Thymus (tissue), 11 donors: Measurements from ENCODE around the gene KANSL3. TPM values are rescaled to one million over a fixed set of nuclear protein-coding genes. Genes with fewer than 3 reads are reported as not detected.

ENCODE experiments used
- DNase-seq, 9 donors: peaks; one replicate each; pipeline ENCODE4 v3.0.0-alpha.2; 2013; ENCODE audit warnings: low spot score in 9 of 9, low read depth in 6 of 9, missing footprints in 1 of 9
- H3K27ac ChIP-seq, 2 donors: one replicate each; pipeline ENCODE4 v1.5.1; 2013; ENCODE audit warnings: control low read depth in 1 of 2, low read depth in 1 of 2, low read length in 1 of 2, mild to moderate bottlenecking in 1 of 2, moderate library complexity in 1 of 2
- H3K27me3 ChIP-seq, 2 donors: one replicate each; pipeline ENCODE4 v1.5.1; 2013; ENCODE audit warnings: low read length in 1 of 2; ENCODE audit not compliant: control insufficient read depth in 2 of 2, insufficient read depth in 1 of 2
- H3K36me3 ChIP-seq, 2 donors: one replicate each; pipeline ENCODE4 v1.5.1; 2013; ENCODE audit warnings: low read length in 1 of 2, mild to moderate bottlenecking in 1 of 2, moderate library complexity in 1 of 2; ENCODE audit not compliant: control insufficient read depth in 2 of 2, insufficient read depth in 2 of 2
- H3K4me1 ChIP-seq, 2 donors: one replicate each; pipeline ENCODE4 v1.5.1; 2013; ENCODE audit warnings: low read length in 2 of 2; ENCODE audit not compliant: control insufficient read depth in 2 of 2, insufficient read depth in 2 of 2
- H3K4me3 ChIP-seq, 2 donors: one replicate each; pipeline ENCODE4 v1.5.1; 2013; ENCODE audit warnings: low read length in 2 of 2, control low read depth in 1 of 2, mild to moderate bottlenecking in 1 of 2
- H3K9me3 ChIP-seq, 2 donors: one replicate each; pipeline ENCODE4 v1.5.1; 2013; ENCODE audit warnings: low read length in 1 of 2, mild to moderate bottlenecking in 1 of 2; ENCODE audit not compliant: control insufficient read depth in 2 of 2, insufficient read depth in 1 of 2
- WGBS: extraction: QIAGEN DNeasy Blood & Tissue Kit; methylation state at CpG from one replicate; pipeline ENCODE4 v1.1.7; 2013; 5-methylcytosine and 5-hydroxymethylcytosine counted together
- polyA plus RNA-seq: library from polyadenylated mRNA; stranded (reverse); fragments of 200-250 nt; gene quantifications from one replicate; pipeline ENCODE4 v1.2.3, GENCODE V29; 2013
- total RNA-seq: library from RNA; stranded (reverse); fragments of 120-200 nt; gene quantifications from one replicate; pipeline ENCODE4 v1.2.4, GENCODE V29; 2013
- donor health status: healthy.

The KANSL3 gene
- total and polyA plus RNA-seq, 2 donors: 21.2 to 27.2 TPM

GRCh38 chr2:96553176-96553956 lies 84.7 kb downstream of the KANSL3 start:
- WGBS: 96% methylated on average over 16 of the region's 16 CpGs
- DNase-seq: no peak
- no peak overlapping the region for H3K27ac ChIP-seq

GRCh38 chr2:96552315-96553175 lies 85.6 kb downstream of the KANSL3 start:
- no peak for DNase-seq
- WGBS: 96% methylated on average over 18 of the region's 18 CpGs
- Histone ChIP-seq H3K27ac (no peak overlapping the region), H3K9me3 (no peaks in the 10 kb centered on the region), H3K4me1 (peaks cover 0 to 7% of the 10 kb centered on the region in 2 donors), H3K36me3 (peaks cover 41 to 49% of the 10 kb centered on the region in 2 donors), H3K27me3 (no peaks in the 10 kb centered on the region), H3K4me3 (no peak overlapping the region)

More at GRCh38 chr2:96553176-96553956, 84.7 kb downstream of the KANSL3 start:
- Histone ChIP-seq H3K4me3 (no peak overlapping the region), H3K36me3 (peaks cover 36 to 49% of the 10 kb centered on the region in 2 donors), H3K27me3 (no peaks in the 10 kb centered on the region), H3K9me3 (no peaks in the 10 kb centered on the region), H3K4me1 (peaks cover 0 to 7% of the 10 kb centered on the region in 2 donors)

- WGBS: 98% methylated on average over 25 of the region's 25 CpGs
- Histone ChIP-seq H3K36me3 (peaks cover 47 to 56% of the 10 kb centered on the region in 2 donors), H3K27ac (no peak overlapping the region), H3K27me3 (no peaks in the 10 kb centered on the region), H3K4me3 (no peak overlapping the region), H3K4me1 (peaks cover 0 to 9% of the 10 kb centered on the region in 2 donors), H3K9me3 (no peaks in the 10 kb centered on the region)
- no peak for DNase-seq
Measured at GRCh38 chr2:96551605-96552314, 86.4 kb downstream of the KANSL3 start.

GRCh38 chr2:96550787-96551604 lies 87.1 kb downstream of the KANSL3 start:
- no peak overlapping the region for H3K4me3 ChIP-seq
- peaks cover 47 to 56% of the 10 kb centered on the region in 2 donors for H3K36me3 ChIP-seq
- no peak overlapping the region for H3K27ac ChIP-seq
- no peaks in the 10 kb centered on the region for H3K9me3 ChIP-seq
- H3K4me1 ChIP-seq: peaks cover 7 to 17% of the 10 kb centered on the region in 2 donors
- H3K27me3 ChIP-seq: no peaks in the 10 kb centered on the region
- DNase-seq: no peak
- WGBS: 98% methylated on average over 14 of the region's 14 CpGs

GRCh38 chr2:96549967-96550786 lies 87.9 kb downstream of the KANSL3 start:
- H3K27ac ChIP-seq: no peak overlapping the region
- H3K4me3 ChIP-seq: no peak overlapping the region
- WGBS: 95% methylated on average over 61 of the region's 61 CpGs
- H3K4me1 ChIP-seq: peaks cover 7 to 18% of the 10 kb centered on the region in 2 donors
- H3K27me3 ChIP-seq: no peaks in the 10 kb centered on the region
- DNase-seq: no peak
- peaks cover 50 to 56% of the 10 kb centered on the region in 2 donors for H3K36me3 ChIP-seq
- no peaks in the 10 kb centered on the region for H3K9me3 ChIP-seq

- Histone ChIP-seq H3K36me3 (peaks cover 51 to 56% of the 10 kb centered on the region in 2 donors), H3K27ac (no peak overlapping the region), H3K4me1 (peaks cover 7 to 15% of the 10 kb centered on the region in 2 donors), H3K27me3 (no peaks in the 10 kb centered on the region), H3K9me3 (no peaks in the 10 kb centered on the region), H3K4me3 (no peak overlapping the region)
- no peak for DNase-seq
- 97% methylated on average over 4 of the region's 4 CpGs for WGBS
Measured at GRCh38 chr2:96549466-96549785, 88.7 kb downstream of the KANSL3 start.

GRCh38 chr2:96548558-96549465 lies 89.3 kb downstream of the KANSL3 start:
- H3K9me3 ChIP-seq: no peaks in the 10 kb centered on the region
- H3K36me3 ChIP-seq: peaks cover 55 to 56% of the 10 kb centered on the region in 2 donors
- no peak for DNase-seq
- no peaks in the 10 kb centered on the region for H3K27me3 ChIP-seq
- peaks cover 7 to 11% of the 10 kb centered on the region in 2 donors for H3K4me1 ChIP-seq
- 97% methylated on average over 24 of the region's 24 CpGs for WGBS
- no peak overlapping the region for H3K4me3 ChIP-seq
- no peak overlapping the region for H3K27ac ChIP-seq
